HG03280 (cell line): ENCODE measurements around the gene TRIB2.

Source experiments
- ATAC-seq: cut with Tn5 transposase; IDR thresholded peaks from one replicate; pipeline ENCODE4 v1.9.1; 2021; ENCODE audit warnings: mild to moderate bottlenecking, moderate library complexity; ENCODE audit not compliant: unreplicated experiment

Gene TRIB2

GRCh38 chr2:12697617-12698016, 19.1 kb upstream of the TRIB2 start:
- ATAC-seq: no peak

GRCh38 chr2:12700989-12701388, 15.7 kb upstream of the TRIB2 start:
- ATAC-seq: no peak

- no peak for ATAC-seq
Measured at GRCh38 chr2:12701786-12702167, 15.0 kb upstream of the TRIB2 start.

GRCh38 chr2:12702168-12703121, 14.3 kb upstream of the TRIB2 start:
- no peak for ATAC-seq

GRCh38 chr2:12704378-12704777, 12.4 kb upstream of the TRIB2 start:
- no peak for ATAC-seq

GRCh38 chr2:12705230-12705629, 11.5 kb upstream of the TRIB2 start:
- ATAC-seq: no peak

GRCh38 chr2:12705742-12706141, 11.0 kb upstream of the TRIB2 start:
- ATAC-seq: no peak

GRCh38 chr2:12708508-12709206, 8.1 kb upstream of the TRIB2 start:
- no peak for ATAC-seq

- ATAC-seq: no peak
Measured at GRCh38 chr2:12709207-12709522, 7.6 kb upstream of the TRIB2 start.

GRCh38 chr2:12710301-12710700, 6.4 kb upstream of the TRIB2 start:
- ATAC-seq: no peak

GRCh38 chr2:12711339-12711738, 5.4 kb upstream of the TRIB2 start:
- no peak for ATAC-seq

GRCh38 chr2:12712881-12713280, 3.9 kb upstream of the TRIB2 start:
- no peak for ATAC-seq

GRCh38 chr2:12714391-12715221, 2.1 kb upstream of the TRIB2 start:
- no peak for ATAC-seq

GRCh38 chr2:12715258-12716031, 1.3 kb upstream of the TRIB2 start:
- ATAC-seq: no peak

GRCh38 chr2:12716032-12716281, 779 bp upstream of the TRIB2 start:
- ATAC-seq: peak; percentile 38

- peak; percentile 27 for ATAC-seq
Measured at GRCh38 chr2:12717191-12718014, 667 bp downstream of the TRIB2 start.

- peak; percentile 1 for ATAC-seq
Measured at GRCh38 chr2:12718015-12718671, 1.4 kb downstream of the TRIB2 start.

GRCh38 chr2:12718711-12719399, 2.1 kb downstream of the TRIB2 start:
- no peak for ATAC-seq
